Stimulated activated CD8-positive, alpha-beta memory T cell treated with anti-CD3 and anti-CD28 coated beads, Interleukin-15, amount 100 ng/mL, for 24 hours (primary cell): ENCODE results near the gene MAL.

ENCODE experiments used
- DNase-seq: peaks from one replicate; pipeline ENCODE4 v3.0.0-alpha.2; 2020; ENCODE audit warnings: low read depth

Gene MAL

DNA sequence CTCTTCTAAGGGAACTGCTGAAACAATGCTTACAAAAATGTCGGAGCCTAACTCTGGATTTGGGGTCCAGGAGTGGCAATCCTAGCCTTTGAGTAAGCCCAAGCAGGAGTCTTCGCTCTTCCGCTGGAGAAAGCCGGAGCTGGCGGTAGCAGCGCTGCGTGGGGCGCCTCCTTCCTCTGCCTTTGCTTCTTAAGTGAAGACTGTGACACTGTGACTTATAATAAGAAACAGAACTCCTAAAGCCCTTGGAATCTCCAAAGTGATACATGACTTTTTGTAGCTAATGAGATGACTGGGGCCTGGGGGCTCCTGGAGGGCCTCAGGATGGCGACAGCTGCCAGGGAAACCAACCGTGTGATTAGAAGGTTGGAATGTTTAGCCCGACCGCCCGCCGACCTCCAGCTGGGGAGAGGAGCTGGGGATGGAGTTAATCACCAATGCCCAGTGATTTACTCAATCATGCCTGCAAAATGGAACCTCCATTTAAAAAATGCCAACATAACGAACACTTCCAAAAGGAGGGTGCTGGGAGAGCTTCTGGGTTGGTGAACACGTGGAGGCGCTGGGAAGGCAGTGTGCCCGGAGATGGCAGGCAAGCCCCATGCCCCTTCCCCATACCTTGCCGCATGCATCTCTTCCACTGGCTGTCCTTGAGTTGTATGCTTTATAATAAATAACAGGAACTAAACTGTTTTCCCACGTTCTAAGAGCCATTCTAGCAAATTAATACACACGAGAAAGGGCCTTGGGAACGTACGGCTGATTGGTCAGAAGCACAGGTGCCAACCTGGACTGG, 29.0 kb upstream of the MAL start:
- DNase-seq = no peak

GRCh38 chr2:94997981-94998930, 27.3 kb upstream of the MAL start:
- DNase-seq = no peak

DNA sequence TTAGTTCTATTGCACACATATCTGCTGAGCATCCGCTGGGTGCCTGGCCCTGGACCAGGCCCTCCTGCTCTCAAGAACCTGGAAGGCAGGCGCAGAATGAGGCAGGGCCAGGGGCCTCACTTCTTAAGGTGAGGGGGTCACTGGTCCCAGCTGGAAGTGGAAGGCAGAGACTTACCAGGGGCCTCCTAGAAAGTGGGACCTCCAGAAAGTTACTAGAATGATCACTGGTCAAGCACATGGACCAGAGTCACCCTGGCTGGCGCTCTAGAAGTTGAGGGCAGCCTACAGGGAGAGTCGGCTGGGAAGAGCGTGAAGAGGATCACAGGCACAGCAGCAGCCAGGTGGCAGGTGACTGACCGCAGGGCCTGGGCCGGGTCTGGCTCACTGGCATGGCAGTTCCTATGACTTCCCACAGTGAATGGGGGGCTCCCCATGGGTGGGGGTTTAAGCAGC, 26.1 kb upstream of the MAL start:
- DNase-seq = no peak

DNA sequence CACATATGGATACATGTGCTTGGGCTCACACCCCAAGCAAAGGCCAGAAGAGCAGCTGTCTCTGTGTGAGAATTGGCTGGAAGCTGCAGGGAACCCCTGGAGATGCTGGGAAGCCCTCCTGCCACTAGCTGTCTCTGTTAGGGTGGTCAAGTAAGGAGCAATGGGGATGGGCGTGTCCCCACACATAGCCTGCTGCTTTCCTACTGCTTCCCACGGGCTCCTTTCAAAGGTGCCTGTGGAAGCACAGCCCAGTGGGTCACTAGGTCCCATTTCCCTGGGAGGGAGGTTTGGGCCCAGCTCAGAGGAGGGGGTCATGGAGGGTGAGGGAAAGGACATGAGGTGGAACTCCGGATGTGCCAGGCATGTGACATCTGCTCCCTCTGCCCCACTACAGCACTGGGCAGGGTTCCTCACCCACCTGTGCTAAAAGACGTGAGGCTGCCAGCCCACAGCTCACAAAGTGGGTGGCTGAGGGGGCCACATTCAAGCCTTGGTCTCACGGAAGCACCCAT, 24.4 kb upstream of the MAL start:
- no peak for DNase-seq

DNA sequence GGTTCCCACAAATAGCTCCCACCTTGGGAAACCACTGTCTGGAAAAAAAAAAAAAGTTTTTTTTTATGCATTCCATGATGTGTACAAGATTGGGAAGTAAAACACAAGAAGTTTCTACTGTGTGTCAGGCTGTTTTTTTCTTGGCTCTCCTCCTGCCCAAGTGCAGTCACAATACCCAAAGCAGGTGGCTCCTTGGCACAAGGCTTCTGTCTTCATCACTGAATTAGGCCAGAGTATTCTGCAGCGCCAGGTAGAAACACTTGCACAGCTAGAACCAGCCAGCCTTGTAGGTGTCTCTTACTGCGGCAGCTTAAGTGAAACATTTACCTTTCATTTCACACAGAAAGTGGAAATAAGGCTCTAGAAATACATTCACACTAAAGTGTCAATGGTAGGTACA, 23.8 kb upstream of the MAL start:
- no peak for DNase-seq

DNA sequence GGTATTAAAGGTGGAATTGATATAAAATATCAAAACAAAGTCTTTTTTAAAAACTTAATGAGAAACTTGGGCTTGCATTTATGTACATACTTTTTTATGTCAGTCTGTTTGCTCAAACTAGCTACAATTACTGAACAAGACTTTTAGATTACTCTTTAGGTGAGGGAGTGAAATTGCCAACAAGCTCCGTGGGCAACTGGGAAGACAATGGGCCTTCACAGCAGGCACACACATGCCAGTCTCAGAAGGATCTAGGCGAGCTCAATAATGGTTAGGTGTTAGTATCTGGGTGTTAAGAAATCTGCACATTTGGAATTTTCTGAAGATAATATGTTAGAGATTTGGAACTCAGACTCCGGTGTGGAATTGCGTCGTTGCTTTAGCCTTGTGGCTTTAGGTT, 23.0 kb upstream of the MAL start:
- no peak for DNase-seq

- no peak for DNase-seq
Measured at GRCh38 chr2:95004287-95004686, 21.2 kb upstream of the MAL start.

GRCh38 chr2:95004711-95005110, 20.8 kb upstream of the MAL start:
- no peak for DNase-seq

- DNase-seq = no peak
Measured at GRCh38 chr2:95005726-95006125, 19.8 kb upstream of the MAL start.

DNA sequence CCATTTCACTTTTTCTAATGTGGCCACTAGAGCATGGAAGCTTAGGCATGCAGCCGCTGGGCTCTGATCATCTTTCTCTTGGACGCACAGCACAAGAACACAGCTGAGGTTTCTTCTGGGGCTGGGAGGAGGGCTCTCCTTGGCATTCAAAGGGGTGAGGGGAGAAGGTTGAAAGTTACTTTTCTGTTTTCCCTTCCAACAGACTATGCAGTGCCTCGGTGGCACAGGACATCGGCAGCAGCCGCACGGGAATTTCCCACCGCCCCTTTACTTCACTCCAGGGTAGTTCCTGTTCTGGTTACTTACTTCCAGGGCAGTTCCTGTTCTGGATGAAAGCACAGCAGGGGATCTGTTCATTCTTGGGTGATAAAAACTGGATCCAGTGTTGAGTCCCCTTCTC, 18.9 kb upstream of the MAL start:
- DNase-seq = no peak

DNA sequence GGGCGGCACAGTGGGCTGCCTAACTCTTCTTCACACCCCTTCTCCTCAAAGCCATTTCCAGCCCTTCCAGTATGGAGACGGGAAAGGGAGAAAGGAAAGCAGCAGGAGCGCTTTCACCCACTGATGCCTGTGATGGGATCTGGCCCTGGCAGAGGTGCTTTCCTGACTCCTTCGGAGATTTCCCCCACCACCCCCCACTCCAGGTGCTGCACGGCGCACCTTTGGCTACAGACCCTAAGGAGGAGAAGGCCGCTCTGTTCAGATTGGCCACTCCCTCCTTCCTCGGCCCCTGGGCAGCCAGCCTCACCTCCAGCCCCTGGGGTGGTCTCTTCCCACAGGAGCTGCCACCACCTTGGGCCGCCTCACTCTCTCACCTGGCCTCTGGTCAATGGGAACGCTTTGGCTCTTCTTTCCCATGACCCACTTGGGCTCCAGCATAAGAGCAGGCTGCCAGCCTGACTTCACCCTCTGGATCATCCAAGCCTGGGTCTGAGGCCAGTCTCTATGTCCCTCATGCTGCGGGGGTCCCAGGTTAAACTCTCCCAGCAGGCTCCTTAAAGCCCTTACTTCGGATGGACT, 18.4 kb upstream of the MAL start:
- no peak for DNase-seq

DNA sequence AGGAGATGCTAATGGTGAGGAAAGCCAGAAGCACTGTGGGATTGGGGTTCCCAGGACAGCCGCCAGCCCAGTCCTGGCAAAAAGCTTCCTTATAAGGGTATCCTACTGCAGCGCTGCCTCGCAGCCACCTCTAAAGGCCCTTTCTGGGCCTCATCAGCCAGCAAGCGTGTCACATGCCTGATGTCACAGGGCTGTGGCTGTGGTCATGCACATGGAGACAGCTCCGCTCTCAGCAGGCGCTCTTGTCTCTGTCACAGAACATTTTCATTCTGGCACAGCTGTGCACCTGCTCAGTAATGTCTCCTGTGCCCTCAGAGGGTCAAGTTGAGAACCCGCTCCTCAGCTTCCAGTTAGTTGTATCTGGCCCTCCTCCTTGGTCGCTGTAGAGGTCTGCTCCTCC, 17.7 kb upstream of the MAL start:
- no peak for DNase-seq

DNA sequence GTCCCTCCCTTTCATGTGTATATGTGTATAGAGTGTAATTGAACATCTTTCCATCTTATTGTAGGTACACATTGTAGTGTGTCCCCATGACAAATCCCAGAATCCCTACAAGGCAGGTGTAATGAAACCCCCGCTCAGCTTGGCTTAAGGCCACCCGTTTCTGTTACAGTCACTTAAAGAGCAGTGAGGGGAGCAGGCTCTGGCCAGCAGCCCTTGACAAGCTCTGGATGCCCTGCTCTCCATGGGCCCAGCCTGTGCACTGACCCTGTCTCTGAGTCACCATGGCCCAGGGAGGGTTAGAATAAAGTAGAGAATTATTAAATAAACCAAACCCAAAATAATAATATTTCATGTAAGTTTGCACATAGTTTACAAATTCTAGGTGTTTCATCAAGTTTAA, 17.2 kb upstream of the MAL start:
- DNase-seq = no peak

DNA sequence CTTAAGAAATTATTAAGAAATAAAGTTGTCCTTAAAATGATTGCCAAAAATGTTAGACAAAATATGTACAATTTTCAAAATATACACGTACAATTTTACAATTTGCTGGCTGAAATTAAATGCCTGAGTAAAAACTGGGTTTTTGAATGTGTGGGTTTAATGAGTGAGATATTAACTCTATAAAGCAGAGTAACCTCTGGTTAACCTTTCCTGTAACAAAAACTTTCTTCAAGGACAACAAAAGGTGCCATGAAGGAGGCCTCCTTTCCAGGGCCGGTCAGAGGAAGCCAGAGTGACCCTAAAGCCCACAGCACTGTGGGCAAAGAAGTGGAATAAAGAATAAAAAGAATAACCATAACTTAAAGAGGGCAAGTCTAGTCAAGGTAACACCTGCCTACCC, 16.5 kb upstream of the MAL start:
- no peak for DNase-seq

GRCh38 chr2:95009412-95009811, 16.1 kb upstream of the MAL start:
- DNase-seq = no peak

DNA sequence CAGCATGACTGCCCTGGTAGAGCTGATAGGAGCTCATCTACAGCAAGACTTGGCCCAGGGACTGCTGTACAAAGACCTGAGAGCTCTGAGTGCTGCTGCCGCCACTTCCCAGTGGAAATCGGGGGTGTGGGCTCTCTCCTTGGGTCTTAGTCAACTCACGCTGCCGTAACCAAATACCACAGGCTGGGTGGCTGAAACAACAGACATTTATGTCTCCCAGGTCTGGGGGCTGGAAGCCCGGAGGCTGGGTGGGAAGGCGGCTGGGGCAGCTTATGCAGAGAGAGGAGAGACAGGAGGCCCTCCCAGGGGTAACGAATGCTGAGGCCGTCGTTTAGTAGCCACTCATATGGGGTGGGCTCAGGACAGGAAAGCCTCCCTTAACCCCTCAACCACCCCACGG, 15.4 kb upstream of the MAL start:
- DNase-seq = no peak

GRCh38 chr2:95010718-95011117, 14.8 kb upstream of the MAL start:
- DNase-seq = no peak

DNA sequence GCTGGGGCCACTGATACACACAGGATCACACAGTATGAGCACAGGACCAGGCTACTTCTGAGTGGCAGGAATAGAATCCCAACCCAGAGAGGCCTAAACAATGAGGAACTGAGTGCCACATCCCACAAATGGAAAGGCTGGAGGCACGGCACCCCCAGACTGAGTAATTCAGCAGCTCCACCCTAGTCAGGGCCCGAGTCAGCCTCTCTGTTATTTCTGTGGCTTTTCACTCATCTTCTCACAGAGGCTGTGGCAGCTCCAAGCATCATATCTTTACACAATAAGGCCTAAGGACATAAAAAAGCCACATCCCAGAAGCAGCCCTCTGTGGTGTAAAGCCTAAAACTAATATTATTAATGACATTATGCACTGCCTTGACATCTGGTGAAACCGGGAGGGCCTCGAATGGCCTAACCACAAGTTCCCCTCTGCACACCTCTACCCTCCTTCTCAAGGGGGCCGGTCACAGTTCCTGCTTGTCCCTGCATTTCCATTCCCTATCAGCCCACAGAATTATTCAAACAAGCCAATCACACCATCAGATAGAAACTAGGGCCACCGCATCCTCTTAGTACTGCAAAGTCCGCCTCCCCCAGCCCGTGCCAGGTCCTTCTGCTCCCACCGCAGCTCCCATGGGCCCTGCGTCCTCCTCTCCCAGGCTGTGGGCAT, 12.5 kb upstream of the MAL start:
- no peak for DNase-seq

DNA sequence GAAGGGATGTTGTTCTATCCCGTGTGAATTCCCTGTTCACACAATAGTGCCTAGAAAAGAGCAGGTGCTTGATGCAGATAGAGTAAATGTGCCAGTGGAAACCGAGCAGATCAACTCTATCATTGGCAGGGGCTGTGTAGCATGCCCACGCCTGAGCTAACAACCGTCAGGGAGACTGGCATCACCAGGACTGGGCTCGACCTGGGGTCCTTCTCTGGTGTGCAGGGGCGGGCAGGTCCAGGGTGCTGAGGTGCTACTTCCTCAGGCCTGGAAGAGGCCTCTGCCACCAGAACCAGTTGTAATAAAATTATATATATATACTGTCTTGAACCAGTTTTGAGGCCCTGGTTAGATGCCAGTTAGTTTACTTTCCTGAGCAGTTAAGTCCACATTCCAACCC, 11.8 kb upstream of the MAL start:
- no peak for DNase-seq

- DNase-seq = no peak
Measured at GRCh38 chr2:95014126-95014708, 11.3 kb upstream of the MAL start.

DNA sequence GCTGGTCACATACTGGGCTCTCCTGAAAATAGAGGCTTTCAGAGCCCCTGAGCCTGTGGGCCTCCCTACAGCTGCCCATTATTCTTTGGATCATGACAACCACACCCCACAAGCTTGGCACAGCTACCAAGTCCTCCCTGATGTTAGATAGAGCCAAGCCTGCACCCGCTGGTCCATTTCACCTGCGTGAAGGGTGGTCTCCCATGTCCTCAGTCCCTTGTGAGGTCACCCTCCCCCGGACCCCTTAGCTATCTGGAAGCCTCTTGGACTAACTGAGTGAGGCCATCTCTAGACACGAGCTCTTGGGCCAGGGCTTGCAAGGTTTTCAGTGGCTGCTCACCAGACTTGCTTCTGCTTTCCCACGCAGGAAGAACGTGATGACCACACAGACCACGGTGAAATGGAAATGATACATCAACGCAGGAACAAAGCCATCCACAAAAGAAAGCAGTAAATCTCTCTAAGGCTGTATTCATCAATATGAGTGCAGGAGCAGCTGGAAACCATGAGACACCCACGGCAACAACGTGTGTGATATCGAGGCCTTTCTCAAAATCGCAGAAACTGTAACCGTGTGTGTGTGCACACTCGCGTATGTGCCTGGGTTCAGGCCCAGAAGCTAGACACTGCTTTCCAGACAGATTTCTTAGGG, 10.1 kb upstream of the MAL start:
- no peak for DNase-seq
